Measurements from ENCODE around the gene TACO1.

Gene TACO1

DNA sequence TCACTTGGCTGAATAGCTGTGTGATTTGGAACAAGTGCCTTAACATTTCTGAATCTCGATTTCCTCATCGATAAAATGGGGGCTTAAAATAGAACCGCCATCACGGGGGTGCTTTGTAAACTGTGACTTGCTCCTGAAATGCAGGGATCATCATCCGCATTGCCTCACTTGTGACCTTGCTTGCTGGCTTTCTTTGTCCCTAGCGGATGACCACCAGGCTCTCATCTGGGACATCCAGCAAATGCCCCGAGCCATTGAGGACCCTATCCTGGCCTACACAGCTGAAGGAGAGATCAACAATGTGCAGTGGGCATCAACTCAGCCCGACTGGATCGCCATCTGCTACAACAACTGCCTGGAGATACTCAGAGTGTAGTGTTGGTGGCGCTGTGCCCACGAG, 11.9 kb upstream of the TACO1 start:
- TF ChIP-seq FOXP2 (optimal IDR thresholded peaks at IDR 0.05; ENCODE audit: control extremely low read depth, extremely low read length, insufficient read depth) (no peak), POLR2AphosphoS5 (IDR thresholded peaks at IDR 0.05; ENCODE audit: borderline replicate concordance, low read depth, low read length) (no peak), EZH2 (IDR thresholded peaks at IDR 0.05) (no peak)
- no peak for DNase-seq (ENCODE audit: low read depth, low spot score)
- H3K36me3 ChIP-seq (ENCODE audit: insufficient read depth, low read length), result peaks cover 55% of the 10 kb centered on the region
- no peaks in the 10 kb centered on the region for H3K9me3 ChIP-seq (ENCODE audit: low read depth, low read length)
- H3K4me3 ChIP-seq, result no peak overlapping the region
- H3K27ac ChIP-seq, result no peak overlapping the region
- no peak overlapping the region for H3K9ac ChIP-seq (ENCODE audit: insufficient read length)

DNA sequence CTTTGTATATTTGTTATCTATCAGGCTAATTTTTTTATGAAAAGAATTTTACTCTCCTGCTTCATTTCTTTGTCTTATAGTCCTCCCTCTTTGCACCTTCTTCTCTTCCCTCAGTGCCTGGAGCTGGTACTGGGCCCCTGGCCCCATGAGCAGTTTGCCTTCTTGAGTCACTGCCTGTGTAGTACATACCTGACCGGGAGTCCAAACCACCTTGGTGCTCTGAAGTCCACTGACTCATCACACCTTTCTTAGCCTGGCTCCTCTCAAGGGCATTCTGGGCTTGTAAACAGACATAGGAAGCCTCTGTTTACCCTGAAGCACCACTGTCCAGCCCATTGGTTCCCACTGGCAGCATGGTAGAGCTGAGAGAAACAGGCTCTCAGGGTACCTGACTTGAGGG, 11.0 kb upstream of the TACO1 start:
- no peak overlapping the region for H3K9ac ChIP-seq (ENCODE audit: insufficient read length)
- peaks cover 53% of the 10 kb centered on the region for H3K36me3 ChIP-seq (ENCODE audit: insufficient read depth, low read length)
- no peak for DNase-seq (ENCODE audit: low read depth, low spot score)
- TF ChIP-seq EZH2 (IDR thresholded peaks at IDR 0.05), result no peak
- TF ChIP-seq FOXP2 (optimal IDR thresholded peaks at IDR 0.05; ENCODE audit: control extremely low read depth, extremely low read length, insufficient read depth), result no peak
- no peak for TF ChIP-seq POLR2AphosphoS5 (IDR thresholded peaks at IDR 0.05; ENCODE audit: borderline replicate concordance, low read depth, low read length)
- H3K4me3 ChIP-seq, result no peak overlapping the region
- no peak overlapping the region for H3K27ac ChIP-seq
- no peaks in the 10 kb centered on the region for H3K9me3 ChIP-seq (ENCODE audit: low read depth, low read length)

GRCh38 chr17:63592797-63593196, 7.9 kb upstream of the TACO1 start:
- peaks cover 36% of the 10 kb centered on the region for H3K36me3 ChIP-seq (ENCODE audit: insufficient read depth, low read length)

DNA sequence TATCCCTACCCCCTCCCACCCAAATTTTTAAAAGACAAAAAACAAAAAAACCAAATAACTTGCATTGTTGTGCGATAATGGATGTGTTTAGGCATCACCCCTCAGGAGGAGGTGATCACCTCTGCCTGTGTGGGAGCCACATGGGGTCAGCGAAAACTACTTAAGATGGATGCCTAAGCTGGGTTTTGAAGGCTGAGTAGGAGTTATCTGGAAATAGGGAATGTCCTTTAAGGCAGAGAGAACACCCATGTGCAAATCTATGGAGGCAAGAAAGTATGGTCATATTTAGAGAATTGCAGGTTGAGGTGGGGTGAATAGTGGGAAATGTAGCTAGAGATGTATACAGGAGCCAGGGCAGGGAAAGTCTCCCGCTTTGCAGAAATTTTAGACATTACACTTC, 5.6 kb upstream of the TACO1 start:
- no peak for DNase-seq (ENCODE audit: low read depth, low spot score)
- peaks cover 17% of the 10 kb centered on the region; the same call in 1 of the 2 replicates for H3K36me3 ChIP-seq (ENCODE audit: insufficient read depth, low read length)

More at GRCh38 chr17:63592797-63593196, 7.9 kb upstream of the TACO1 start:
- H3K27ac ChIP-seq, result no peak overlapping the region
- no peak overlapping the region for H3K4me3 ChIP-seq
- H3K9me3 ChIP-seq (ENCODE audit: low read depth, low read length), result no peaks in the 10 kb centered on the region
- DNase-seq (ENCODE audit: low read depth, low spot score), result no peak
- TF ChIP-seq EZH2 (IDR thresholded peaks at IDR 0.05), result no peak
- TF ChIP-seq FOXP2 (optimal IDR thresholded peaks at IDR 0.05; ENCODE audit: control extremely low read depth, extremely low read length, insufficient read depth), result no peak
- no peak for TF ChIP-seq POLR2AphosphoS5 (IDR thresholded peaks at IDR 0.05; ENCODE audit: borderline replicate concordance, low read depth, low read length)
- H3K9ac ChIP-seq (ENCODE audit: insufficient read length), result no peak overlapping the region

DNA sequence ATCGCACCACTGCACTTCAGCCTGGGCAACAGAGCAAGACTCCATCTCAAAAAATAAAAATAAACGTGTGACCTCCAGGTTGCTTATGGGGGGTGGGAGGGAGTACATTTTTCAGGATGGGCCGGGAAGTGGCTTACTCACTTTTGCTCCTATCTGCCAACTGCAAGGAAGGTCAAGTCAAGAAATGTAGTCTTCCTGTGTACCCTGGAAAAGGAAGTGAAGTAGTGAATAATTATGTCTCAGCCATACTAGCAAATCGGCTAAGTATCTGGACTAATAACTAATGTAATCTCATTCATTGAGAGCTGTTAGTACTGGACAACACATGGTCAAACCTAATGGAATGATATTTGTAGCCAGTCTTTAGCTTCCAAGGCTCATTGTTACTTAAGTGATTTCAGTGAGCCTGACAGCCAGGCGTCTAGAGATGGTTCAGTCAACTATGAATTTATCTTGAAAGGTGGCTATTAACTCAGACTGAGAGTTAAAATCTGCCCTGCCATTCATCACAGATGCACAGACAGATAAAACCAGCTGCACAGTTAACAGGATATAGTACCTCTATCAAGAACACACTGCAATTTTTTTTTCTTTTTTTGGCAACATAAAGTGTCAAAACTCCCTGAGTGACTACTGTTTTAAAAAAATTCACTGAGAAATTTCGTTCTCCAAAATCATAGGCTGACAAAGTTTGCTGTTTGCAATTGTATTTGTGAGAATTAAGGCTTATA, 3.7 kb upstream of the TACO1 start:
- DNase-seq (ENCODE audit: low read depth, low spot score), result no peak
- Histone ChIP-seq H3K36me3 (ENCODE audit: insufficient read depth, low read length) (no peaks in the 10 kb centered on the region; the same call in 1 of the 2 replicates), H3K4me3 (no peak overlapping the region), H3K27ac (no peak overlapping the region), H3K9me3 (ENCODE audit: low read depth, low read length) (no peaks in the 10 kb centered on the region), H3K9ac (ENCODE audit: insufficient read length) (no peak overlapping the region)
- TF ChIP-seq POLR2AphosphoS5 (IDR thresholded peaks at IDR 0.05; ENCODE audit: borderline replicate concordance, low read depth, low read length) (no peak), EZH2 (IDR thresholded peaks at IDR 0.05) (no peak), FOXP2 (optimal IDR thresholded peaks at IDR 0.05; ENCODE audit: control extremely low read depth, extremely low read length, insufficient read depth) (no peak)

More for the DNA sequence above, 5.6 kb upstream of the TACO1 start:
- Histone ChIP-seq H3K9me3 (ENCODE audit: low read depth, low read length) (no peaks in the 10 kb centered on the region), H3K27ac (no peak overlapping the region), H3K9ac (ENCODE audit: insufficient read length) (no peak overlapping the region), H3K4me3 (no peak overlapping the region)
- TF ChIP-seq EZH2 (IDR thresholded peaks at IDR 0.05) (no peak), FOXP2 (optimal IDR thresholded peaks at IDR 0.05; ENCODE audit: control extremely low read depth, extremely low read length, insufficient read depth) (no peak), POLR2AphosphoS5 (IDR thresholded peaks at IDR 0.05; ENCODE audit: borderline replicate concordance, low read depth, low read length) (no peak)

DNA sequence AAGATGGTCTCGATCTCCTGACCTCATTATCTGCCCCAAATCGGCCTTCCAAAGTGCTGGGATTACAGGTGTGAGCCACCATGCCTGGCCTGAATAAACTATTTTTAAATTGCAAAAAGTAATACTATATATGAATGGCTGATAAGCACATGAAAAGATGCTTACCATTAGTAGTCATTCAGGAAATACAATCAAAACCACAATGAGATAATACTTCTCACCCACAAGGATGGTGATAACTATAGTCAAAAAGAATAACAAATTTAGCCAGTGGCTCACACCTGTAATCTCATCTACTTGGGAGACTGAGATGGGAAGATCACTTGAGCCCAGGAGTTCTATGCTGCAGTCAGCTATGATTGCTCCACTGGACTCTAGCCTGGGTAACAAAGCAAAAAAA, 2.4 kb upstream of the TACO1 start:
- no peak overlapping the region for H3K4me3 ChIP-seq
- no peak overlapping the region for H3K27ac ChIP-seq
- TF ChIP-seq EZH2 (IDR thresholded peaks at IDR 0.05) (no peak), FOXP2 (optimal IDR thresholded peaks at IDR 0.05; ENCODE audit: control extremely low read depth, extremely low read length, insufficient read depth) (no peak), POLR2AphosphoS5 (IDR thresholded peaks at IDR 0.05; ENCODE audit: borderline replicate concordance, low read depth, low read length) (no peak)
- no peak for DNase-seq (ENCODE audit: low read depth, low spot score)
- no peaks in the 10 kb centered on the region; the same call in 1 of the 2 replicates for H3K36me3 ChIP-seq (ENCODE audit: insufficient read depth, low read length)
- H3K9ac ChIP-seq (ENCODE audit: insufficient read length), result no peak overlapping the region
- no peaks in the 10 kb centered on the region for H3K9me3 ChIP-seq (ENCODE audit: low read depth, low read length)

- H3K9me3 ChIP-seq (ENCODE audit: low read depth, low read length), result no peaks in the 10 kb centered on the region
- H3K9ac ChIP-seq (ENCODE audit: insufficient read length), result peak overlapping the region; percentile 94
- no peak for TF ChIP-seq POLR2AphosphoS5 (IDR thresholded peaks at IDR 0.05; ENCODE audit: borderline replicate concordance, low read depth, low read length)
- TF ChIP-seq EZH2 (IDR thresholded peaks at IDR 0.05), result no peak
- TF ChIP-seq FOXP2 (optimal IDR thresholded peaks at IDR 0.05; ENCODE audit: control extremely low read depth, extremely low read length, insufficient read depth), result no peak
- no peak overlapping the region for H3K27ac ChIP-seq
- no peak for DNase-seq (ENCODE audit: low read depth, low spot score)
- H3K4me3 ChIP-seq, result peak overlapping the region; percentile 91
- H3K36me3 ChIP-seq (ENCODE audit: insufficient read depth, low read length), result peaks cover 21% of the 10 kb centered on the region
These were observed 1.0 kb downstream of the TACO1 start for GRCh38 chr17:63601439-63602371.

Measured in SK-N-MC (cell line).